Fibroblast of the aortic adventitia (primary cell): ENCODE data around the gene SKIC8. TPM values are rescaled to one million over a fixed set of nuclear protein-coding genes. Genes with fewer than 3 reads are reported as not detected.

Experiments
- DNase-seq: peaks from one replicate; pipeline ENCODE4 v3.0.0-alpha.2; 2010; ENCODE audit warnings: low read depth
- H3K4me3 ChIP-seq: 2 replicates; pipeline ENCODE4 v1.5.1; 2011; ENCODE audit warnings: low read depth, mild to moderate bottlenecking, control low read depth, low read length, moderate library complexity
- total RNA-seq: library from RNA; depleted of rRNA; stranded (reverse); fragments of >200 nt; gene quantifications from 2 replicates; pipeline ENCODE4 v1.2.3, GENCODE V29; 2012; ENCODE audit warnings: low replicate concordance
- TF ChIP-seq, protein P1 (sequence below): IDR thresholded peaks from 2 replicates; pipeline ENCODE4 v1.5.1; 2011; ENCODE audit warnings: mild to moderate bottlenecking, low read length, control low read depth, inconsistent platforms; ENCODE audit not compliant: insufficient read depth

Gene SKIC8
- total RNA-seq, 1 donor, result 62.1 TPM

DNA sequence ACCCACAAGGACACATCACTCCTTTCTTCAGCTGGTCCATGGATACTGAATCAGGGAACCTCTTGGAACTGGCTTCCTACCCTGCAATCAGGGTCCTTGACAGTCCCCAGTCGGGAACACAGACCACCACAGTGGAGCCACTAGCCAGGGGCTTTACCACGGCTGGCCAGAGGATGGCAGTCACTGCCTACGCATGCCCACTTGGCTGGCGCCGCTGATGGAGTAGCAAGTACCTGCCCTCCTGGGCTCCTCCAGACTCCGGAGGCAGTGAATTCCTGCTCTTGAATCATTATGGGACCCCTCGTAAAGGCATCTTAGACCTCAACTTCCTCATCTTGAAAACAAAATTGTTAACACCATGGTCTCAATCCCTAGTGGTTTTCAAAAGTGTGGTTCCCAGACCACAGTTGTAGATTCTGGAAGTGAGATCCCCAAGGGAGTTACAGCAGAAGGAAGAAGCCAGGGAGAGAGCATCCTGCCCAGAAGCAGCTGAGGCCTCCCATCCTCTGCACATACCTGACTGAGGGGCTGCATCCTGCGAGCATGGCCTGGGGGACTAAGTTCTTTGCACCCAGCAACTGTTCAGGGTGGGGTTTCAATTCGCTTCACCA is 9.1 kb upstream of the SKIC8 start:
- TF ChIP-seq, protein P1, sequence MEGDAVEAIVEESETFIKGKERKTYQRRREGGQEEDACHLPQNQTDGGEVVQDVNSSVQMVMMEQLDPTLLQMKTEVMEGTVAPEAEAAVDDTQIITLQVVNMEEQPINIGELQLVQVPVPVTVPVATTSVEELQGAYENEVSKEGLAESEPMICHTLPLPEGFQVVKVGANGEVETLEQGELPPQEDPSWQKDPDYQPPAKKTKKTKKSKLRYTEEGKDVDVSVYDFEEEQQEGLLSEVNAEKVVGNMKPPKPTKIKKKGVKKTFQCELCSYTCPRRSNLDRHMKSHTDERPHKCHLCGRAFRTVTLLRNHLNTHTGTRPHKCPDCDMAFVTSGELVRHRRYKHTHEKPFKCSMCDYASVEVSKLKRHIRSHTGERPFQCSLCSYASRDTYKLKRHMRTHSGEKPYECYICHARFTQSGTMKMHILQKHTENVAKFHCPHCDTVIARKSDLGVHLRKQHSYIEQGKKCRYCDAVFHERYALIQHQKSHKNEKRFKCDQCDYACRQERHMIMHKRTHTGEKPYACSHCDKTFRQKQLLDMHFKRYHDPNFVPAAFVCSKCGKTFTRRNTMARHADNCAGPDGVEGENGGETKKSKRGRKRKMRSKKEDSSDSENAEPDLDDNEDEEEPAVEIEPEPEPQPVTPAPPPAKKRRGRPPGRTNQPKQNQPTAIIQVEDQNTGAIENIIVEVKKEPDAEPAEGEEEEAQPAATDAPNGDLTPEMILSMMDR, result peak; percentile 96
- peak; percentile 70 for DNase-seq
- H3K4me3 ChIP-seq, result no peak overlapping the region

DNA sequence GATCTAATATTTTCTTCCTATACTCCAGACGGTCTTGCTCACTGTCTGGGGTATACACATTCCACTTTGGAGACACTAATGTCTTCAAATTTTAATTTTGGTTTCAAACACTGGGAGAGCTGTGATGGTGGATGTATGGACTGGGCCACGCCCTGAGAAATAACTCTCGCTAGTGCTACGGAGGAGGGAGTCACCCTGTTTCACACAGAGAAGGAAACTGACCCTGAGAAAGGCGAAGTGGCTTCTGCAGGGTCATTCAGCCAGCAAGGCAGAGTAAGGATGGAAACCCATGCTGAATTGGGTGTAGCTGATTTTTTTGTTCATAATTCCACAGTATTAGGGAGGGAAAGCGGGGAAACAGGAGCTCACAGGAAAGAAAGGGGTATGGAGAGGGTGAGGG is 8.6 kb upstream of the SKIC8 start:
- TF ChIP-seq, protein P1, result no peak
- no peak for DNase-seq
- H3K4me3 ChIP-seq, result no peak overlapping the region

DNA sequence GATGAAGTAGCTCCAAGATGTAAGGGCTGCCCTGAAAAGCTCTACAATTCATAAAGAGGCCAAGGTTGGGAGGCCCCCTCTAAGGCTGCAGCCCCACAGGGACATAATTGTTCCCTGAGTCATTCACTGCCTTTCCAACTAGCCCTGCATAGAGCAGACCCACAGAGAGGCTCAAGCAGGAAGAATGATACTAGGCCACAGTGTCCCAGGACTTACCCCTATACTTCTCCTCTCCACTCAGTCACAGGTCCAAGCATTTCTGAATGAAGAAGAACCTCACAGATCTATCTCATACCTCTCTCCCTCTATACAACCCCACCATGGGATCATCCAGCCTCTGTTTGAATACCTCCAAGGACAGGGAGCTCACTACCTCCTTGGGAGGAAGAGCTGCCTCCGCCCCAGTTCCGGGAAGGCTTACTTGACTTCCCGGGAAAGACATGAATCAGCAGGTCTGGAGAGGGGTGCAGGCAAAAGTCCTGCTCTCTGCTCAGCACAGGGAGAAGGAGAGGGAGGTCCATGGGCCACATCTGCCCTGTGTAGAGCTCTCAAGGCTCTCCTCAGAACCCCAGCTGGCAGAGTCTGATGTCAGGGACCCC is 6.9 kb upstream of the SKIC8 start:
- TF ChIP-seq, protein P1, result no peak
- no peak overlapping the region for H3K4me3 ChIP-seq
- DNase-seq, result peak; percentile 82

DNA sequence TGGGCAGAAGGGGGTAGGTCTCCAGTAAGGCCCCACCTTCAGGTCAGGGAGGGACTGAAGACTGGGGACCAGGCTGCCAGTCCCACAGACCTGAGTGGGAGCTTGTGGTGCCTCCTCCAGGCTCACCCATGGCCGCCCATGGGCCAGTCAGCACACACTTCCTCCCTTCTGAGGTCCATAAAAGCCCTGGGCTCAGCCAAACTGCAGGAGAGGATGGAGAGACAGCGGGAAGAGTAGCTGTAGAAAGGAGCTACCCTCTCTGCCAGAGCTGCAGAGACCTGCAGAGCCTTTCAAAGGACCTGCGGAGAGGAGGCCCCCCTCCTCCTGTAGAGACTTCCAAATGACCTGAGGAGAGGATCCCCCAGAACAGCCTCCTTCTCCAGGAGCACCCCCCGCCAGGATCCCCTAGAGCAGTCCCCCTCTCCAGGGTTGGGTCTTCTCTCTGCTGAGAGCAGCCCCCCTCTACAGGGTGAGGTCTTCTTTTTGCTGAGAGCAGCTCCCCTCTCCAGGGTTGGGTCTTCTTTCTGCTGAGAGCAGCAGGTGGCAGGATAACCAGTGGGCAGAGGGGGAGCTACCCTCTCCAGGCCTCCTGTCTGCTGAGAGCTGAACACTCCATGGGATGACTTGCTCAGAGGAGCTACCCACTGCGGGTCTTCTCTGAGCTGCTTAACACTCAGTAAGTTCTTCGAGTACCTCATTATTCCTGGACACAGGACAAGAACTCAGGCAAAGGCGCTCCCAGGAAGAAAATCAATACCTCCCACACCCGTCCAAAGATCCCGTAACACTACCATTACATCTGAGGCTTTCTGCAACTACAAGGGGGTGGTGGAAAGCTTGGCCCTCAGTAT is 5.0 kb upstream of the SKIC8 start:
- H3K4me3 ChIP-seq, result no peak overlapping the region
- no peak for DNase-seq
- TF ChIP-seq, protein P1, result no peak

DNA sequence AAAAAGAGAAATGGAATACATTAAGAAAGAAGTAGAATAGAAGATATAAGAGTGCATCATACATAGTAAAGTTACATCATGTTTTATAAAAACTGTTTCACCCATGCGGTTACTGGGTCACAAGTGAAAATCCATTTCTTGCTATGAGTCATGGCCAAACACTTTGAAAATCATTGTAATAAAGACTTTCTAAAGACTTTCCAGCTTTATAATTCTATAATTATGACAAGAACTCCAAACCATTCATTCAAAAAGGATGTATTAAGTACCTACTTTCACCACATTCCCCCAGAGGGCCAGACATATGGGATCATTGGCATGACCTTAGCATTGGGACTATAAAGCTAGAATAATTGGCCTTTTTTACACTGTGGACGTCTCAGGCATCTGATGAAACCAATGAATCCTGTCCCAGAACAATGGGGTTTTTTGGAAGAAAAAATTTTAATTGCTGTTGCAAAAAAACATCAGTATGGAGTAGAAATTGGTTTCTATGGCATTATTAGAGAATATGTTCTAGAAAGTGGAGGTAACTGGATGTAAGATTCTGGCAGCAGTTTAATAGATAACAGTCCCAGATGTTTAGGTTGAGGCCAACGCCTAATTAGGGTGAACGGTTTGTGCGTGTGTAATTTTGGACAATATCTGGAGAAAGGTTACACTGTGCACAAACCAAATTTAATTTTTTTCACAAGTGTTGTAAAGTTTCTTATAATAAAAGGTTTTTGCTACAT is 3.3 kb upstream of the SKIC8 start:
- peak; percentile 88 for DNase-seq
- TF ChIP-seq, protein P1, result no peak

DNA sequence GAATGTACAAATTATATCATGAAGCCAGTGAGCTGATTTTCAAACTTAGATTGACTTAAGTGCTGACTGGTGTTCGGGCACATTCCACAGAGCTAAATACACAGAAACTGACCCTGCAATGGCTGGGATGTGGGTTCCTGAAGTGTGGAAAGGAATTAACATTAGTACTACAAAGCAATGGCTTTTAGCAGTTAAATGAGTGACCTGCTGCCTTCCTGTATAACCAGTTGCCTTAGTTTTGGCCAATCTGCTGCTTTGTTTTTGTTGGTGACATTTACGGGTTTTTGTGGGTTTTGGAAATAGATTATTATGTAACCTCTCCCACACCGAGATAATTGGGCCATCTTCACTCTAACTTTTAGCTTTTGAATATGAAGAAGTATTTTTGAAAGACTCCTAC is 2.4 kb upstream of the SKIC8 start:
- DNase-seq, result no peak
- TF ChIP-seq, protein P1, result no peak
- no peak overlapping the region for H3K4me3 ChIP-seq

More for the DNA sequence above, 3.3 kb upstream of the SKIC8 start:
- H3K4me3 ChIP-seq, result no peak overlapping the region
